Stimulated activated CD4-positive, alpha-beta T cell treated with anti-CD3 and anti-CD28 coated beads, Interleukin-1b, Interleukin-23, amount 100 ng/mL, for 4 hours (primary cell): Measurements from ENCODE around the gene XYLT2.
"Not testable (repeated sequence)": the region's sequence is repeated elsewhere in the genome, so short reads cannot be mapped to it uniquely, and the experiment has no call there.

Source experiments
- DNase-seq, 2 donors: peaks; one replicate each; pipeline ENCODE4 v3.0.0-alpha.2; 2020; ENCODE audit warnings: low read depth in 2 of 2

Gene XYLT2

GRCh38 chr17:50345432-50346312, at the start of gene XYLT2:
Gene XYLT2 (plus strand): TSS chr17:50346126. CDS start chr17:50346141, 15 bp downstream.
- DNase-seq = peak; percentile 91 to 94

GRCh38 chr17:50297407-50297865, 48.5 kb upstream of the XYLT2 start:
- peak; percentile 65 to 77 for DNase-seq

GRCh38 chr17:50298018-50298417, 47.9 kb upstream of the XYLT2 start:
- DNase-seq = no peak

GRCh38 chr17:50299776-50300175, 46.1 kb upstream of the XYLT2 start:
- no peak for DNase-seq

GRCh38 chr17:50300824-50301223, 45.1 kb upstream of the XYLT2 start:
- not testable (repeated sequence) for DNase-seq

- DNase-seq = no peak
These were observed 43.9 kb upstream of the XYLT2 start for GRCh38 chr17:50301891-50302584.

GRCh38 chr17:50303051-50303450, 42.9 kb upstream of the XYLT2 start:
- DNase-seq = no peak

- DNase-seq = no peak
These were observed 42.3 kb upstream of the XYLT2 start for GRCh38 chr17:50303596-50303995.

GRCh38 chr17:50304781-50305404, 41.0 kb upstream of the XYLT2 start:
- no peak for DNase-seq

GRCh38 chr17:50307654-50308053, 38.3 kb upstream of the XYLT2 start:
- no peak for DNase-seq

GRCh38 chr17:50308666-50309065, 37.3 kb upstream of the XYLT2 start:
- no peak for DNase-seq

- DNase-seq = no peak
These were observed 35.3 kb upstream of the XYLT2 start for GRCh38 chr17:50310455-50311111.

GRCh38 chr17:50311112-50311460, 34.8 kb upstream of the XYLT2 start:
- DNase-seq = no peak

GRCh38 chr17:50311483-50311882, 34.4 kb upstream of the XYLT2 start:
- no peak for DNase-seq

GRCh38 chr17:50312308-50312707, 33.6 kb upstream of the XYLT2 start:
- no peak for DNase-seq

- no peak for DNase-seq
These were observed 31.4 kb upstream of the XYLT2 start for GRCh38 chr17:50314456-50315011.

- no peak for DNase-seq
These were observed 29.8 kb upstream of the XYLT2 start for GRCh38 chr17:50316016-50316587.

- DNase-seq = not testable (repeated sequence)
These were observed 29.3 kb upstream of the XYLT2 start for GRCh38 chr17:50316660-50317059.

GRCh38 chr17:50317121-50317520, 28.8 kb upstream of the XYLT2 start:
- DNase-seq = no peak

GRCh38 chr17:50318501-50319285, 27.2 kb upstream of the XYLT2 start:
- DNase-seq = no peak
